ENCODE results near the gene ARHGEF25. TPM values are rescaled to one million over a fixed set of nuclear protein-coding genes. Genes with fewer than 3 reads are reported as not detected.
A peak's percentile ranks its signal among the peaks of the same experiment; 100 is the strongest.
"Not testable (repeated sequence)": the region's sequence is repeated elsewhere in the genome, so short reads cannot be mapped to it uniquely, and the experiment has no call there.

The ARHGEF25 gene
- total RNA-seq, 2 donors from 2014 or later, result 12.7 to 20.1 TPM

- H3K9me3 Mint-ChIP-seq, result no peaks in the 10 kb centered on the region
- peaks cover 40% of the 10 kb centered on the region for H3K27me3 ChIP-seq (ENCODE audit: control insufficient read depth, insufficient read depth, low read length, poor library complexity, severe bottlenecking)
- H3K27ac Mint-ChIP-seq, result no peak overlapping the region
- no peaks in the 10 kb centered on the region for H3K9me3 ChIP-seq (ENCODE audit: control insufficient read depth, low read length)
- no peak overlapping the region for H3K9ac ChIP-seq (ENCODE audit: extremely low read depth, low read length, poor library complexity, severe bottlenecking)
- H3K4me1 Mint-ChIP-seq, result peaks cover 17% of the 10 kb centered on the region
- no peak for TF ChIP-seq CTCF (conservative IDR thresholded peaks at IDR 0.05)
- H3K4me1 ChIP-seq (ENCODE audit: control insufficient read depth, insufficient read depth, low read length), result no peaks in the 10 kb centered on the region
- peaks cover 5% of the 10 kb centered on the region for H3K27me3 Mint-ChIP-seq (ENCODE audit: insufficient read depth)
- H3K4me3 Mint-ChIP-seq, result no peak overlapping the region
- no peak overlapping the region for H3K27ac ChIP-seq (ENCODE audit: low read depth, low read length)
- H3K36me3 Mint-ChIP-seq (ENCODE audit: low read depth), result no peaks in the 10 kb centered on the region
- 83 to 91% methylated on average over 2 to 3 of the region's 3 CpGs for WGBS, 2 experiments (ENCODE audit: insufficient coverage in 1 of 2, insufficient read length in 1 of 2)
- no peaks in the 10 kb centered on the region for H3K36me3 ChIP-seq (ENCODE audit: control insufficient read depth, insufficient read depth, low read length)
- H3K4me3 ChIP-seq (ENCODE audit: low read length), result no peak overlapping the region
- DNase-seq, result no peak
Observed at GRCh38 chr12:57586832-57587429, 24.3 kb upstream of the ARHGEF25 start.

GRCh38 chr12:57588951-57589610, 22.2 kb upstream of the ARHGEF25 start:
- not testable (repeated sequence) for H3K4me3 Mint-ChIP-seq; H3K36me3 Mint-ChIP-seq (ENCODE audit: low read depth); H3K9ac ChIP-seq (ENCODE audit: extremely low read depth, low read length, poor library complexity, severe bottlenecking); H3K36me3 ChIP-seq (ENCODE audit: control insufficient read depth, insufficient read depth, low read length); H3K4me3 ChIP-seq (ENCODE audit: low read length); H3K27ac Mint-ChIP-seq; H3K4me1 ChIP-seq (ENCODE audit: control insufficient read depth, insufficient read depth, low read length); H3K9me3 ChIP-seq (ENCODE audit: control insufficient read depth, low read length); H3K9me3 Mint-ChIP-seq; H3K27ac ChIP-seq (ENCODE audit: low read depth, low read length); H3K27me3 Mint-ChIP-seq (ENCODE audit: insufficient read depth)
- 91 to 93% methylated on average over 6 to 15 of the region's 15 CpGs for WGBS, 2 experiments (ENCODE audit: insufficient coverage in 1 of 2, insufficient read length in 1 of 2)
- H3K4me1 Mint-ChIP-seq, result peaks cover 29% of the 10 kb centered on the region
- peaks cover 35% of the 10 kb centered on the region for H3K27me3 ChIP-seq (ENCODE audit: control insufficient read depth, insufficient read depth, low read length, poor library complexity, severe bottlenecking)
- peak; percentile 38 for DNase-seq

DNA sequence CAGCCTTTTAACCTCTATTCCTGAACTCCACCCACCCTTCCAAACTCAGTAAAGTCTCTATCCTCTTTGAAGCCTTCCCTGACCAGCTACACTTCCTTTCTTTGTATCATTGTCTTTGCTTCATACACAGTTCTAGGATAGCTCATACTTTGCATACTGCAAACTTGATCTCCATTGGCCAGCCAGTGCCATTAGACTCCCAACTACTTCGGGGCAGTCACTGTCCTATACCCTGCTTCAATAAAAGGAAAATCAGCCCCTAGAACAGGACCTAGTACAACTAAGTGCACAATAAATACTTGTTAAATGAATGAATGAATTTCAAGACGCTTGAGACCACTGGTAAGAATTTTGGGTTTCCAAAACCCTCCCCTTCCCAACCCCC, 20.8 kb upstream of the ARHGEF25 start:
- 35% methylated on average over 2 of the region's 2 CpGs; no CpG with 5 or more reads in 1 of the 2 experiments for WGBS, 2 experiments (ENCODE audit: insufficient coverage in 1 of 2, insufficient read length in 1 of 2)
- H3K9ac ChIP-seq (ENCODE audit: extremely low read depth, low read length, poor library complexity, severe bottlenecking), result no peak overlapping the region
- no peak for TF ChIP-seq CTCF (conservative IDR thresholded peaks at IDR 0.05)
- H3K27me3 ChIP-seq (ENCODE audit: control insufficient read depth, insufficient read depth, low read length, poor library complexity, severe bottlenecking), result peaks cover 21% of the 10 kb centered on the region
- peaks cover 3% of the 10 kb centered on the region for H3K27me3 Mint-ChIP-seq (ENCODE audit: insufficient read depth)
- peaks cover 12% of the 10 kb centered on the region for H3K36me3 ChIP-seq (ENCODE audit: control insufficient read depth, insufficient read depth, low read length)
- peak overlapping the region; percentile 97 for H3K4me3 ChIP-seq (ENCODE audit: low read length)
- peaks cover 27% of the 10 kb centered on the region for H3K4me1 Mint-ChIP-seq
- H3K27ac ChIP-seq (ENCODE audit: low read depth, low read length), result no peak overlapping the region
- no peaks in the 10 kb centered on the region for H3K9me3 Mint-ChIP-seq
- no peaks in the 10 kb centered on the region for H3K9me3 ChIP-seq (ENCODE audit: control insufficient read depth, low read length)
- H3K4me1 ChIP-seq (ENCODE audit: control insufficient read depth, insufficient read depth, low read length), result peaks cover 6% of the 10 kb centered on the region
- peak overlapping the region; percentile 53 for H3K27ac Mint-ChIP-seq
- peak overlapping the region; percentile 84 for H3K4me3 Mint-ChIP-seq
- no peak for DNase-seq
- peaks cover 11% of the 10 kb centered on the region for H3K36me3 Mint-ChIP-seq (ENCODE audit: low read depth)

Measured in endodermal cell (in vitro differentiated cells).